ENCODE data around the gene PJVK. TPM values are rescaled to one million over a fixed set of nuclear protein-coding genes. Genes with fewer than 3 reads are reported as not detected.

PJVK gene
- total RNA-seq, 2 donors from 2014 or later, result 5.5 to 6.3 TPM

GRCh38 chr2:178473373-178473772, 22.2 kb downstream of the PJVK start:
- H3K27me3 ChIP-seq (ENCODE audit: control insufficient read depth, insufficient read depth, low read length, poor library complexity, severe bottlenecking), result no peaks in the 10 kb centered on the region
- H3K27me3 Mint-ChIP-seq (ENCODE audit: insufficient read depth), result no peaks in the 10 kb centered on the region
- H3K36me3 Mint-ChIP-seq (ENCODE audit: low read depth), result no peaks in the 10 kb centered on the region
- no peak overlapping the region for H3K27ac ChIP-seq (ENCODE audit: low read depth, low read length)
- H3K36me3 ChIP-seq (ENCODE audit: control insufficient read depth, insufficient read depth, low read length), result no peaks in the 10 kb centered on the region
- TF ChIP-seq CTCF (conservative IDR thresholded peaks at IDR 0.05), result no peak
- WGBS, 2 experiments (ENCODE audit: insufficient coverage in 1 of 2, insufficient read length in 1 of 2), result 90 to 93% methylated on average over 2 of the region's 2 CpGs
- no peak for DNase-seq
- no peak overlapping the region for H3K9ac ChIP-seq (ENCODE audit: extremely low read depth, low read length, poor library complexity, severe bottlenecking)
- H3K4me3 Mint-ChIP-seq, result no peak overlapping the region
- H3K9me3 ChIP-seq (ENCODE audit: control insufficient read depth, low read length), result no peaks in the 10 kb centered on the region
- no peaks in the 10 kb centered on the region for H3K4me1 ChIP-seq (ENCODE audit: control insufficient read depth, insufficient read depth, low read length)
- no peak overlapping the region for H3K4me3 ChIP-seq (ENCODE audit: low read length)
- H3K27ac Mint-ChIP-seq, result no peak overlapping the region
- H3K4me1 Mint-ChIP-seq, result no peaks in the 10 kb centered on the region
- no peaks in the 10 kb centered on the region for H3K9me3 Mint-ChIP-seq

GRCh38 chr2:178473931-178474330, 22.8 kb downstream of the PJVK start:
- no peaks in the 10 kb centered on the region for H3K9me3 ChIP-seq (ENCODE audit: control insufficient read depth, low read length)
- DNase-seq, result no peak
- TF ChIP-seq CTCF (conservative IDR thresholded peaks at IDR 0.05), result no peak
- H3K27me3 ChIP-seq (ENCODE audit: control insufficient read depth, insufficient read depth, low read length, poor library complexity, severe bottlenecking), result no peaks in the 10 kb centered on the region
- no peak overlapping the region for H3K27ac ChIP-seq (ENCODE audit: low read depth, low read length)
- H3K4me3 Mint-ChIP-seq, result no peak overlapping the region
- H3K4me1 ChIP-seq (ENCODE audit: control insufficient read depth, insufficient read depth, low read length), result no peaks in the 10 kb centered on the region
- 91 to 95% methylated on average over 2 to 4 of the region's 4 CpGs for WGBS, 2 experiments (ENCODE audit: insufficient coverage in 1 of 2, insufficient read length in 1 of 2)
- no peaks in the 10 kb centered on the region for H3K36me3 Mint-ChIP-seq (ENCODE audit: low read depth)
- no peak overlapping the region for H3K9ac ChIP-seq (ENCODE audit: extremely low read depth, low read length, poor library complexity, severe bottlenecking)
- no peaks in the 10 kb centered on the region for H3K36me3 ChIP-seq (ENCODE audit: control insufficient read depth, insufficient read depth, low read length)
- H3K4me3 ChIP-seq (ENCODE audit: low read length), result no peak overlapping the region
- peaks cover 3% of the 10 kb centered on the region for H3K27me3 Mint-ChIP-seq (ENCODE audit: insufficient read depth)
- no peaks in the 10 kb centered on the region for H3K9me3 Mint-ChIP-seq
- no peak overlapping the region for H3K27ac Mint-ChIP-seq
- no peaks in the 10 kb centered on the region for H3K4me1 Mint-ChIP-seq

GRCh38 chr2:178474560-178474959, 23.4 kb downstream of the PJVK start:
- Histone ChIP-seq H3K27ac (ENCODE audit: low read depth, low read length) (no peak overlapping the region), H3K36me3 (ENCODE audit: control insufficient read depth, insufficient read depth, low read length) (no peaks in the 10 kb centered on the region), H3K4me3 (ENCODE audit: low read length) (no peak overlapping the region), H3K27me3 (ENCODE audit: control insufficient read depth, insufficient read depth, low read length, poor library complexity, severe bottlenecking) (no peaks in the 10 kb centered on the region), H3K4me1 (ENCODE audit: control insufficient read depth, insufficient read depth, low read length) (no peaks in the 10 kb centered on the region), H3K9ac (ENCODE audit: extremely low read depth, low read length, poor library complexity, severe bottlenecking) (no peak overlapping the region), H3K9me3 (ENCODE audit: control insufficient read depth, low read length) (no peaks in the 10 kb centered on the region)
- no peaks in the 10 kb centered on the region for H3K4me1 Mint-ChIP-seq
- peaks cover 3% of the 10 kb centered on the region for H3K27me3 Mint-ChIP-seq (ENCODE audit: insufficient read depth)
- WGBS, 2 experiments (ENCODE audit: insufficient coverage in 1 of 2, insufficient read length in 1 of 2), result 95% methylated on average over 5 of the region's 5 CpGs
- H3K27ac Mint-ChIP-seq, result no peak overlapping the region
- no peaks in the 10 kb centered on the region for H3K36me3 Mint-ChIP-seq (ENCODE audit: low read depth)
- no peak for DNase-seq
- H3K9me3 Mint-ChIP-seq, result no peaks in the 10 kb centered on the region
- TF ChIP-seq CTCF (conservative IDR thresholded peaks at IDR 0.05), result no peak
- no peak overlapping the region for H3K4me3 Mint-ChIP-seq

Measured in endodermal cell (in vitro differentiated cells).